RWPE1 (cell line): ENCODE results near the gene STXBP3.

Source experiments
- CTCF ChIA-PET: fragments of 350-600 bp; sonication (Branson Sonifier 250); formaldehyde crosslinking; extraction: SDS; loops from one replicate; lab custom pipeline; 2021; lab: Yijun Ruan, JAX
- POLR2A ChIA-PET: fragments of 400-600 bp; formaldehyde crosslinking; extraction: SDS; loops from one replicate; lab custom pipeline; 2020; ENCODE audit warnings: antibody characterized with exemption; ENCODE audit not compliant: low non-redundant PET; lab: Yijun Ruan, JAX
- DNase-seq: peaks from one replicate; pipeline ENCODE4 v3.0.0; 2012; ENCODE audit warnings: low spot score
- H3K27ac ChIP-seq: fragments of 450-650 bp; 2 replicates; pipeline ENCODE4 v1.5.1; 2017
- CTCF ChIP-seq: fragments of 450-650 bp; conservative IDR thresholded peaks from 2 replicates; pipeline ENCODE4 v1.5.1; 2017; ENCODE audit warnings: low read depth, mild to moderate bottlenecking

The STXBP3 gene

GRCh38 chr1:108791790-108792189 is 45.3 kb downstream of the STXBP3 start:
- no peak for DNase-seq
- TF ChIP-seq CTCF, result no peak
- ChIA-PET POLR2A (no interaction called here), CTCF (no interaction called here)
- no peak overlapping the region for H3K27ac ChIP-seq

DNA sequence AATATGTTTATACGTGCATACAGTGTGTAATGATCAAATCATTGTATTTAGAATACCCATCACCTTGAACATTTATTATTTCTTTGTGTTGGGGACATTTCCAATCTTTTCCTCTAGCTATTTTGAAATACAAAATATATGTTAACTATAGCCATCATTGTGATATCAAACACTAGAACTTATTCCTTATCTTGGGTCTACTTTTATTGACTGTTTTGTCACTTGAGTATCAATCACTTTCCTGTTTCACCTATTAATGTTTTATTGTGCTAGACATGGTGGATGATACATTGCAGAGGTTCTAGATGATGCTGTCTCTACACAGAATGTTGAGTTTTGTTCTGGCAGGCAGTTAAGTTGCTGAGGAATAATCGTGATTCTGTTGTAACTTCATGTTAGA is 45.9 kb downstream of the STXBP3 start:
- POLR2A ChIA-PET, result interaction anchor here (0.6 kb wide), 1 partner anchor 97 kb away, joined by 6 read pairs; no protein-coding TSS in a partner anchor
- CTCF ChIA-PET, result no interaction called here
- no peak overlapping the region for H3K27ac ChIP-seq

GRCh38 chr1:108799001-108799400 is 52.5 kb downstream of the STXBP3 start:
- ChIA-PET CTCF (no interaction called here), POLR2A (no interaction called here)
- no peak for DNase-seq

More for the DNA sequence above, 45.9 kb downstream of the STXBP3 start:
- DNase-seq, result no peak
- no peak for TF ChIP-seq CTCF

DNA sequence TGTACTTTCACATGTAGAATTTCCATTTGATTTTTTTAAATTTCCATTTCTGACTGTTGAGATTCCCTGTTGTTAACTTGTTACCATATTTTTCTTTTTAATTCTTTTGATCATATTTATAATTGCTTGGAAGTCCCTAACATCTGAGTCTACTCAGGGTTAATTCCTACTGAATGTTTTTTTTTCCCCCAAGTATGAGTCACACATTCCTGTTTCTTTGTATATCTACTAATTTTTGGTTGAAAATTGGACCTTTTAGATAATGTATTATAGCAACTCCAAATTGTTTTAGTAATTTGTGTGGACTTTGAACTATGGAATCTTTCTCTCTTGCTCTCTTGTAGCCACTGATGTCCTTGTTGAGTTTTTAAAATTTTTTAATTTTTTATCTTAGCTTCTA is 54.6 kb downstream of the STXBP3 start:
- TF ChIP-seq CTCF, result no peak
- no peak overlapping the region for H3K27ac ChIP-seq
- DNase-seq, result no peak
- ChIA-PET POLR2A (no interaction called here), CTCF (interaction anchor here (0.6 kb wide), 1 partner anchor 26 kb away, joined by 5 read pairs; no protein-coding TSS in a partner anchor)

More at GRCh38 chr1:108799001-108799400, 52.5 kb downstream of the STXBP3 start:
- TF ChIP-seq CTCF, result no peak
- H3K27ac ChIP-seq, result no peak overlapping the region

GRCh38 chr1:108803548-108803947 is 57.1 kb downstream of the STXBP3 start:
- no peak overlapping the region for H3K27ac ChIP-seq
- no peak for TF ChIP-seq CTCF
- ChIA-PET CTCF (no interaction called here), POLR2A (no interaction called here)
- DNase-seq, result no peak

DNA sequence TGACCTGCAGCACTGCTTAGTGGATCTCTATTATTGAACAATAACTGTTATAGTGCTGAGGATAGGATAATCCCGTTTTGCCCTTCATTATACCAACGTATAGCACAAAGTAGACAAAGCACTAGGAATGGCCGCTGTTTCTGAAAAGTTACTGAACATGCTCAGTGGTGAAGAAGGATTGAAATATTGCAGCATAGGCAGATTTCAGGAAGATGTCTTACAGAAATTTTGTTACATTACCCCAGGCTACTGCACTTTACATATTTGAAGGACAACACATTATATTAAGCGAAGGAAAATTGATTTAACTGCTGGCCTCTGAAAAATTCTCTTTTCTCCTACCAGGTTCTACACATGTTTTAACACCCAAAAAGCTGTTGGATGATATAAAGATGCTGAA is 62.0 kb downstream of the STXBP3 start:
- no peak for DNase-seq
- ChIA-PET CTCF (no interaction called here), POLR2A (no interaction called here)
- H3K27ac ChIP-seq, result no peak overlapping the region
- no peak for TF ChIP-seq CTCF
